Measurements from ENCODE around the gene DLGAP1.

Gene DLGAP1

GRCh38 chr18:3993941-3994687, 461.0 kb downstream of the DLGAP1 start:
- DNase-seq (ENCODE audit: low spot score), result no peak

DNA sequence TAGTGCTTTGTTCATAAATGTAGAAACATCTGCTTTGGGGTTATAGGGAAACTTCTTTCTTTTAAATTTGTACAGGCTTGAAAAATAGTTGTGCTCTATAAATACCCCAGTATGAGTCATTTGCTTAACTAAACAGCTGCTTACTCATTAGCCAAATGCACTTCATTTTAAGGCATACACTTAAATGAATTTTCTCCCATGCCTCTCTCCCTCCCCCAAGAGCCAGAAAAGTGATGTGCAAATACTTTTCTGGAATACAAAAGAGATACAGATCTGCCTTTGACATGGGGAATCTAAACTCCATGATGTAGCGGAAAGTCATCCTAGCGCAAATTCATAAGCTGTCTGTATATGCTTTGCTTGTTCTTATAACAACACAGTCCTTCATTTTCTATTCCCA, 469.4 kb downstream of the DLGAP1 start:
- DNase-seq (ENCODE audit: low spot score), result no peak

DNA sequence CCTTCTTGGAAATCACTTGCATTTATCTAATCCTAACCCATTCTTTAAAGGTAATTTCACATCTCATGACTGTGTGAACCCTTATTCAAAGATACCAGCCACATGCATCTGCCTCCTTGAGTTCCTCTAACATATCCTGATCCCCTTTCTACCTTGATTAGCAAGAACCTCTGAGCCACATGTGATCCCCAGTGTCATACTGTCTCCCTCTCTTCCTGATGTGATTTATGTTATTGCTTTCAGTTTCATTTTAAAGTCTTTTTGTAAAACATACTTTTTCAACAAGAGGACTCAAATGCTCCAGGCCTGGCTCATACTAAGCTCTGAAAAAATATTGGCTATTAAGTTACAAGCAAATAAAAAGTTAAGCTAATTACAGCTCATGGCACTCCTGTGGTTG, 470.1 kb downstream of the DLGAP1 start:
- no peak for DNase-seq (ENCODE audit: low spot score)

DNA sequence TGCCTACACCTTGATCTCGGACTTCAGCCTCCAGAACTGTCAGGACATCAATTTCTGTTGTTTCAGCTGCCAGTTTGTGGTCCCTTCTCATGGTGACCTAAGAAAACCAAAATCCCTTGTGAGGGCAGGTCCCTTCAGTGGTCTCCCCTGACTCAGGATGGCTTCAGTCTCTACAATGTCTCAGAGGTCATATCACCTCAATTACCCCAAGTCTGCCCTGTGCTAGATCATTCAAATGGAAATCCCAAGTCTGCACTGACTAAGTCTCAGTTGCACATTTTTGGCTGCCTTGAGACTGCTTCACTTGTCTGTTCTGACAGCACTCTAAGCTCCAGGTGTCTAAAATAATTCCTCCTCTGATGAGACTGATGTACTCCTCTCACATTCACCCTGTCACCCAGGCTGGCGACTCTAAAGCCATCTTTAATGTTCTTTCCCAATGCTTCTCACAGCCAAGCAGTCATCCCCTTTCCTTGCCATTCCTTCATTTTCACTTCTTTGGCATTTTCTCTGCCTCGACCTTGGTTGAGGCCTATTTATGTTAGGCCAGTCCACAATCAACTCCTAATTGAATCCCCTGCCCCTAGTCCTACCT, 470.8 kb downstream of the DLGAP1 start:
- DNase-seq (ENCODE audit: low spot score), result no peak

- no peak for DNase-seq (ENCODE audit: low spot score)
These were observed 471.6 kb downstream of the DLGAP1 start for GRCh38 chr18:3983351-3983969.

DNA sequence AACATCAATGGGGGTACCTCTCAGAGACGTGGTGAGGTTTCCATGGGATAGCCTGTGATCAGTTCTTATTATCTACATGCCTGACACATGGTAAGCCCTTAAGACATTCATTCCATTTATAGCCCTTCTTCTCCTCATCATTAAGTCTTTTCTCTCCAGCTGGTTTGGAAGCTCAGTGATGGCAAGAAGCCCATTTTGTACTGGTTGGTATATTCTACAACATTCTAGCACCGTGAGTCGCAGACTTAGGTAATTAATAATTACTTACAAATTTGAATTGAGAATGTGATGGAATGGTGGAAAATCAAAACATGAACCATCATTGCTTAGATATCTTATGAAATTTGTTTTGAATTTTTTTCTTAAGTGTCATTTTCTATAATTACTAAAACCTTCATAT, 472.6 kb downstream of the DLGAP1 start:
- DNase-seq (ENCODE audit: low spot score), result no peak

DNA sequence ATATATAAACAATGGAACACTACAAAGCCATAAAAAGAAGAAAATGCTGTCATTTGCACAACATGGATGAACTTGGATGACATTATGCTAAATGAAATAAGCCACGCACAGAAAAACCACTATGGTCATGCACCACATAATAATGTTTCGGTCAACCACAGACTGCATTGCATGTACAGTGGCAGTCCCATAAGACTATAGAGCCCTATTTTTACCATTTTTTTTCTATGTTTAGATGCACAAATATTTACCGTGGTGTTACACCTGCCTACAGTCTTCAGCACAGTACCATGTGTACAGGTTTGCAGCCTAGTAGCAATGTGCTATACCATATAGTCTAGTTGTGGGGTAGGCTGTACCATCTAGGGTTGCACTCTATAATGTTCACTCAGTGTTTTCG, 476.1 kb downstream of the DLGAP1 start:
- no peak for DNase-seq (ENCODE audit: low spot score)

DNA sequence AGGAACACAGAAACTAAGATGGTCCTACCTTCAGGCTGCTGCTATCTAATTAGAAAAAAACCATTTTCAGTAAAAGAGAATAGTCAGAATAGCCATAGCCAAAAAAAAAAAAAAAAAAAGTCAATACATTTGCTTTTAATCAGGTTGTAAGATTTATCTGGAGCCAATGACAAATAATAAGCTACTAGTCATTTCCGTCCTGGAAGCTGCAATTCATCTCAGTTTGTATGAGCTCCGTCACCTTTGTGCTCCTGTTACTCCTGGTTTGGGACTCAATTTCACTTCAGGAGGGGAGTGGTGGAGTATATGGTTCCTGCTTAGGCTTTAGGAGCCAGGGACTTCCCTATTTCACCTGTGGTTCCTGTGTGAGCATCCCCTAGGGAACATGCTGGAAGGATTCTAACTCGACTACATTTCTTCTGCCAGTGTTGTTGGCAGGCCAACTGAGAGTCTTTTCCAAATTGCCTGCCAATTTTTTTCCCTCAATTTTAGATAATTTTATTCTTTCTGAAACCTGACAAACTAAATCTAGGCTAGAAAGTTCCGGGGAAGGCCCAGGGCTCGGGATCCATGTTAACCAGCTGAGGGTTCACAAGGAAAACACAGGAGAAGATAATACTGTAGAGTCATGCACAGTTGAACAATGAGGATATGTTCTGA, 481.8 kb downstream of the DLGAP1 start:
- DNase-seq (ENCODE audit: low spot score), result no peak

DNA sequence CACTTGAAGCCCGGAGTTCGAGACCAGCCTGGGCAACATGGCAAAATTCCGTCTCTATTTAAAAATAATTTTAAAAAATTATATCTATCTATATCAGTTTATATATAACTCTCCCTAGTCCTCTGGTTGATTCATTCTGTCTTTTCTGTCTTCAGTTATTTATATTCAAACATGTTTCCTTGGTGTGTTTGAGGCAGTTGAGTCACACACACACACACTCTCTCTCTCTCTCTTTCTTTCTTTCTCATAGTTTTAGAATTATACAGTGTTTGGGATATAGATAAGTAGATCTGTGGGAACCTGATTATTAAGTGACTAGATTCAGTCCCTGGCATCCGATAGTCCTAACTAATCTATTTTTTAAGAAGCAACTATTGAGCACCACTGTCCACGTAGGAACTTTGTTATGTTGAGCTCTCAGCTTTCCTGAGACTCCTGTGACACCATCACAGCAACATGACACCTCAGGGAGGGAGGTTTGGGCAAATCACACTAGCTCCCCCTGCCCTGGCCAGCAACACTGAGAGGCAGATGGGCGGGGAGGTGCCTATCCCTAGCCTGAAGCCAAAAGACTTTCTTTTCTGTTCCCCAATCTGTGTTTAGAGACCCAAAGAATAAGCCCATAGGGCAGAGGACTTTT, 482.7 kb downstream of the DLGAP1 start:
- DNase-seq (ENCODE audit: low spot score), result no peak

DNA sequence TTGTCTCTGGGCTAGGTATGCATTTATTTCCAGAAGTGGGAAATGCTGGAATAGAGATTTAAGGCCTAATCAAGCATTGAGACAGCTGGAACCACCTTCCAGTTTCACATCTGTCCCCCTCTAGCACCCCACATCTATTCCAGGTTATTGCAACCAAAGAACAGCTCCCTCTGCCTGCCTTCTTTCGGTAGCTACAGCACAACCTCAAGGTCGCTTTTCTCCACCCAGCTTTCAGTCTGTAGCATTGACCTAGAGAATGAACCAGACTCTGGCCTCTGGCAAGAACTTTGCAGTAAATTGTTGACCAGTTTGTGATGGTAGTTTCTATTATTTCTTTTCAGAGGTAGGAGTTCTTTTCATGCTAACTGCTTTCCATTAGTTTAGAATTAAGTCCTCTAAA, 484.2 kb downstream of the DLGAP1 start:
- DNase-seq (ENCODE audit: low spot score), result no peak

DNA sequence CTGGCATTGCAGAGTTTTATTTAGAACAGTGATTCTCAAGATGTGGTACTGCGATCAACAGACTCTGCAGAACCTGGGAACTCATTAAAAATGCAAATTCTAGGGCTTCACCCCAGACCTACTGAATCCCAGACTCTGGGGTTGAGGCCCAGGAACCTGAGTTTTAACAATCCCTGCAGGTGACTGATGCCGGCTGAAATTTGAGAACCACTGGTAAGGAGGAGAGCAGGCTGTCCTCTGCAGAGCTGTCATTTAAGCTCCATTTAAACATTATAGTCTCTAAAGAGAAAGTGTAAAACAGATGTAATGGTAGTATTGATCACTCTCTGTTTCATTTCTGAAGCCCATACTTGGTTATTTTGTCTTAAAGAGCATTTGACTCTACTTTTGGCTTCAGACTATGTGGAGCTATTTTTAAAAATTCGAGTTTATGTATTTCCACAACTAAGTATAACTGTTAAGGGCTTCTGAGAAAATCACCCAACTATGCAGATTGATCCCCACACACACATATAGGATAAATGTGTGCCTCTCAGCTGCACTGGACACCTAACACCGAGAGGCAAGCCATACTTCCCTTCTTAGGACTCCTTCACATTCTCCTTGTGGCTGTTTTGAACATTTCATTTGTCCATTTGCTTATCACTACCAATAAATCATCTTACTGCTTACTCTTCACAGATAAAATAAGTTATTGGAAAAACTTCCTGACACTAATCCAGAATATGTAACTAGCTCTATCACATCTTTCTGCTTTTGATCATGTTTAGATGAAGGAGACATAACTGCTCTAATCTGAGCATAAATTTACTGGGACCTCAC, 487.5 kb downstream of the DLGAP1 start:
- DNase-seq (ENCODE audit: low spot score), result no peak

DNA sequence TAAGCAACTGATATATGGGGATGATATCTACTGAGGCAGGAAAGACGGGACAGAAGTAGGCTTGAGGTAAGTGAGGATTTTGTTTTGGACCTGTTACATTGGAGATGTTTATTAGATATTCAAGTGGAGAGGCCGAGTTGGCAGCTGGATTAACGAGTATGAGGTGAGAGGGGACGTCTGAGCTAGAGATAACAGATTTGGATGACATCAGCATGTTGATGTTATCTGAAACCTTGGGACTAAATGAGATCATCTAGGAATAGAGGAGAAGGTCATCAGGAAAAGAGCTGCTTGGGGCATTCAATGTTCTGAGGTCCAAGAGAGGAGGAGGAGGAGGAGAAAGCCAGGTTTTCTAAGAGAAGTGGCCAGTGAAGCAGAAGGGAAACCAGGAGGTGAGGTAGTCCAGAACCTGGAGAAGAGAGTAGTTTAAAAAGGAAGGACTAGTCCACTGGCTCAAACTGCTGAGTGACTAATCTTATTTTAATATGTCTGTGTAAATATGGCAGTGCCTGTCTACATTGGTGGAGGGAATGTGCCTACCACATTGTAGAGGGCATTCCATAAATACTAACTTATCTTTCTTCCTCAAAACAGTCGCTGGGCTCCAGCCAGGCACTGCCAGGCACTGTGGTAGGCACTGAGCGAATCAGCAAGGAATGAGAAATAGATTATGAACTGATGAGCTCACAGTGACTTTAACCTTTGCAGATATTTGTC, 488.3 kb downstream of the DLGAP1 start:
- DNase-seq (ENCODE audit: low spot score), result no peak

DNA sequence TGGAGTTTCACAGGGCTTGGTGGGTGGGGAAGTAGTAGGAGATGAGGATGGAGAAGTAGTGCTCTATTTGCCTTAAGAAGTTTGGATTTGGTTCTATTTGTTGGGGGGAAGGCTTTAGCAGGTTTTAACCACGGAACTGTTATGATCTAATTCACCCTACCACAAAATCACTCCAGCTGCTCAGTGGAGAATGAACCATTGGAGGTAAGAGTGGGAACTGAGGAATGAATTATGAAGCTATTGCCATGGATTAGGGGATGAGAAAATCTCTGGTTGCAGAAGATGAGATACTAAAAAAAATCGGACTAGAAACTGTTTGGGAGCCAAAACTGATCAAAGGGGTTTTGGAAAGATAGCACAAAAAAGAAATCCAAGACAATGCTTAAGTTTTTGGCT, 488.9 kb downstream of the DLGAP1 start:
- no peak for DNase-seq (ENCODE audit: low spot score)

- no peak for DNase-seq (ENCODE audit: low spot score)
These were observed 494.1 kb downstream of the DLGAP1 start for GRCh38 chr18:3960977-3961376.

- DNase-seq (ENCODE audit: low spot score), result no peak
These were observed 495.0 kb downstream of the DLGAP1 start for GRCh38 chr18:3960142-3960541.

GRCh38 chr18:3952031-3952430, 503.1 kb downstream of the DLGAP1 start:
- no peak for DNase-seq (ENCODE audit: low spot score)

- DNase-seq (ENCODE audit: low spot score), result no peak
These were observed 504.3 kb downstream of the DLGAP1 start for GRCh38 chr18:3950668-3951404.

GRCh38 chr18:3948958-3949357, 506.1 kb downstream of the DLGAP1 start:
- no peak for DNase-seq (ENCODE audit: low spot score)

DNA sequence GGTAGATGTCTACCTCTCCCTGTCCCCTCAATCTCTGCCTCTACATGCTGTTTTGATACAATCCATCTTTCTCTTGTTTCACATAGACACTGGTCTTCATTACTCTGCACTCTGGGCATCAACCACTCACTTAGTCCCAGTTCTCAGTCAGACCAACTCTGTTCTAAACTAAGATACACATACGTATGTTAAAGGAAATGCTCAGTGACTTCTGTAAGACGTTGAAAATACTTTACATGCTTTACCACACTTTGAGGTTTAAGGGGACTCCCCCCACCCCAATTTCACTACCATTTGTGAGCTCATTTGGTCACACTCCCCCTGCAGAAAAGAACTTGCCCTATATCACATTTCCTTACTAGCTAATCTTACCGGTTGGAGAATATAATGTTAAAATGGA, 507.7 kb downstream of the DLGAP1 start:
- no peak for DNase-seq (ENCODE audit: low spot score)

DNA sequence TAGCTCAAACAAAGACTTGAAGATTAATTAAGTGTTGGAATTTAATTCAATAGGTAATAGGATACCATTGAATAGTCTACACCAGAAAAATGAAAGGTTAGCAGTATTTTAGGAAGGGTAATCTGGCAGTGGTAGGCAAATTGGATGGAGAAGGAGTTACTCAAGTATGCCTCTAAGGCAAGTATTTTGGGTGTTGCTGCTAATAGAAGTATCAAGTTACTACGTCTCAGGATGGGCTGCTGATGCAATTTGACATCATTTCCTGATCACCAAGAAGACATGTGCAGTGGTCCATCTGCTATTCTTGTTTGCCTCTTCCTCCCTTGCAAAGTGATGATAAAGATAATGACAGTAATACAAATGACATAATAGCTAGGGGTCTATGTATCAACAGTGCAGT, 519.8 kb downstream of the DLGAP1 start:
- no peak for DNase-seq (ENCODE audit: low spot score)

Measured in HuH-7 (cell line).